K562 (cell line): ENCODE data around the gene CSNK1G2. TPM values are rescaled to one million over a fixed set of nuclear protein-coding genes. Genes with fewer than 3 reads are reported as not detected.

ENCODE experiments used
- ARID1B ChIP-seq: fragments of 450-650 bp; IDR thresholded peaks from 2 replicates; pipeline ENCODE4 v1.6.1; 2016; ENCODE audit warnings: antibody characterized with exemption, mild to moderate bottlenecking, inconsistent platforms
- DIDO1 ChIP-seq: fragments of 450-650 bp; IDR thresholded peaks from 2 replicates; pipeline ENCODE4 v1.6.1; 2016; ENCODE audit warnings: low read depth, missing biosample characterization, missing genetic modification characterization
- DMBX1 ChIP-seq: fragments of 250-450 bp; sonication (Bioruptor Pico); IDR thresholded peaks from 2 replicates; pipeline ENCODE4 v1.8.0; 2022; ENCODE audit warnings: inconsistent platforms, mild to moderate bottlenecking, moderate library complexity, borderline replicate concordance
- ELF2 ChIP-seq: fragments of 250-450 bp; sonication (Bioruptor Pico); IDR thresholded peaks from 2 replicates; pipeline ENCODE4 v1.5.0; 2021; ENCODE audit warnings: mild to moderate bottlenecking
- ERF ChIP-seq: fragments of 450-650 bp; formaldehyde crosslinking; IDR thresholded peaks from 2 replicates; pipeline ENCODE4 v1.4.0; 2020; ENCODE audit warnings: mild to moderate bottlenecking, mixed read lengths
- GATAD2A ChIP-seq: fragments of 450-650 bp; IDR thresholded peaks from 2 replicates; pipeline ENCODE4 v1.6.1; 2017
- HMGN3 ChIP-seq: IDR thresholded peaks from 2 replicates; pipeline ENCODE4 v1.6.1; 2011; ENCODE audit warnings: borderline replicate concordance, low read depth, mild to moderate bottlenecking, mixed read lengths, low read length; ENCODE audit not compliant: insufficient read length; ENCODE audit errors: extremely low read depth
- KLF1 ChIP-seq: fragments of 450-650 bp; IDR thresholded peaks from 2 replicates; pipeline ENCODE4 v1.6.1; 2016; ENCODE audit warnings: missing genetic modification characterization, missing compliant biosample characterization
- KLF10 ChIP-seq: fragments of 250-450 bp; sonication (Bioruptor Pico); IDR thresholded peaks from 2 replicates; pipeline ENCODE4 v1.6.1; 2021; ENCODE audit warnings: matching md5 sums
- MAX ChIP-seq: sonication (generic); formaldehyde crosslinking; IDR thresholded peaks from 2 replicates; pipeline ENCODE4 v1.9.0; 2022; ENCODE audit warnings: mild to moderate bottlenecking, missing genetic modification reagents
- MYNN ChIP-seq, 2 experiments: sonication (generic); formaldehyde crosslinking in 1 of 2; IDR thresholded peaks; 2 replicates each; pipeline versions ENCODE4 v1.5.0 to v1.6.1; 2016 to 2020; ENCODE audit warnings: antibody characterized with exemption in 1 of 2, missing genetic modification reagents in 1 of 2
- NCOA6 ChIP-seq: fragments of 450-650 bp; IDR thresholded peaks from 2 replicates; pipeline ENCODE4 v1.6.1; 2017; ENCODE audit warnings: mild to moderate bottlenecking
- NR1H2 ChIP-seq: sonication (generic); formaldehyde crosslinking; IDR thresholded peaks from 2 replicates; pipeline ENCODE4 v1.4.0; 2020; ENCODE audit warnings: mild to moderate bottlenecking, missing genetic modification reagents
- PHTF2 ChIP-seq: fragments of 250-450 bp; sonication (Bioruptor Pico); IDR thresholded peaks from 2 replicates; pipeline ENCODE4 v1.5.0; 2021; ENCODE audit warnings: mild to moderate bottlenecking
- POLR2AphosphoS5 ChIP-seq: IDR thresholded peaks from 2 replicates; pipeline ENCODE4 v1.6.1; 2011; ENCODE audit warnings: mild to moderate bottlenecking, low read depth, low read length, moderate library complexity; ENCODE audit not compliant: control insufficient read depth, insufficient read depth
- TGIF2 ChIP-seq: sonication (generic); formaldehyde crosslinking; IDR thresholded peaks from 2 replicates; pipeline ENCODE4 v1.8.1; 2022; ENCODE audit warnings: mild to moderate bottlenecking, missing genetic modification reagents, moderate library complexity
- THRB ChIP-seq: fragments of 450-650 bp; formaldehyde crosslinking; conservative IDR thresholded peaks from 2 replicates; pipeline ENCODE4 v1.4.0; 2022; ENCODE audit warnings: mild to moderate bottlenecking, missing genetic modification characterization
- XRCC3 ChIP-seq: fragments of 450-650 bp; IDR thresholded peaks from 2 replicates; pipeline ENCODE4 v1.6.1; 2017; ENCODE audit warnings: mild to moderate bottlenecking, moderate library complexity
- ZBTB40 ChIP-seq, 2 experiments: fragments of 450-650 bp in 1 of 2; sonication (generic) in 1 of 2; formaldehyde crosslinking in 1 of 2; IDR thresholded peaks; 2 replicates each; pipeline versions ENCODE4 v1.7.1 to v1.9.0; 2016 to 2022; ENCODE audit warnings: inconsistent platforms in 1 of 2, mild to moderate bottlenecking in 1 of 2, missing genetic modification reagents in 1 of 2
- polyA plus RNA-seq, 8 experiments: library from polyadenylated mRNA; depleted of rRNA in 4 of 8; stranded (reverse) in 5 of 8; unstranded in 3 of 8; fragments of >200 nt; fragmentation: Nextera tagmentation in 2 of 8; fragmentation: Illumina TruSeq in 1 of 8; extraction: Ambion mirVana in 2 of 8; extraction: Trizol in 1 of 8; gene quantifications; 2 replicates each; pipeline versions ENCODE4 v1.2.1 to v1.2.3, GENCODE V29; 2011 to 2014; ENCODE audit warnings: inconsistent platforms in 1 of 8, missing spikeins in 1 of 8
- total RNA-seq, 7 experiments: library from RNA; depleted of rRNA in 6 of 7; stranded (reverse); fragments of >200 nt in 6 of 7; fragmentation: Illumina TruSeq in 2 of 7; extraction: Trizol in 2 of 7; gene quantifications; 2 replicates each; pipeline versions ENCODE4 v1.2.1 to v1.2.3, GENCODE V29; 2011 to 2021; ENCODE audit warnings: low replicate concordance in 1 of 7

The CSNK1G2 gene
- total and polyA plus RNA-seq, 9 of the 15 experiments (the other 6 are each of a cell fraction or from before 2014, with no cell fraction given): 0.48 to 119 (median 49.5) TPM

- TF ChIP-seq NR1H2 (CRISPR knock-in tag): 0 out of 2 replicates have a peak, but pooled peaks have one; percentile 38
- no peak for TF ChIP-seq DMBX1
- no peak for TF ChIP-seq XRCC3
- TF ChIP-seq DIDO1 (tag): no peak
- TF ChIP-seq PHTF2: no peak
- TF ChIP-seq MYNN (IDR thresholded peaks at IDR 0.05): no peak
- TF ChIP-seq MYNN (CRISPR knock-in tag; IDR thresholded peaks at IDR 0.05): no peak
- TF ChIP-seq GATAD2A: no peak; the same call in 1 of the 2 replicates
- TF ChIP-seq MAX (CRISPR knock-in tag): peak; percentile 19; the same call in 1 of the 2 replicates
- TF ChIP-seq TGIF2 (CRISPR knock-in tag): no peak
- TF ChIP-seq NCOA6: no peak
- peak; percentile 20; the same call in 1 of the 2 replicates for TF ChIP-seq ZBTB40 (IDR thresholded peaks at IDR 0.05)
- TF ChIP-seq ZBTB40 (CRISPR knock-in tag; IDR thresholded peaks at IDR 0.05): no peak
- TF ChIP-seq KLF10 (CRISPR knock-in tag): no peak
- TF ChIP-seq HMGN3: no peak
- no peak for TF ChIP-seq ERF
- peak; percentile 75; the same call in 1 of the 2 replicates for TF ChIP-seq THRB (CRISPR knock-in tag)
- no peak for TF ChIP-seq ARID1B
- TF ChIP-seq POLR2AphosphoS5: no peak
- TF ChIP-seq ELF2 (CRISPR knock-in tag): no peak
- TF ChIP-seq KLF1 (tag): no peak; the same call in 1 of the 2 replicates
Observed at GRCh38 chr19:1905863-1906375, 35.1 kb upstream of the CSNK1G2 start (continued).
